Measurements from ENCODE around the gene SRCAP.
A peak's percentile ranks its signal among the peaks of the same experiment; 100 is the strongest.

The SRCAP gene

DNA sequence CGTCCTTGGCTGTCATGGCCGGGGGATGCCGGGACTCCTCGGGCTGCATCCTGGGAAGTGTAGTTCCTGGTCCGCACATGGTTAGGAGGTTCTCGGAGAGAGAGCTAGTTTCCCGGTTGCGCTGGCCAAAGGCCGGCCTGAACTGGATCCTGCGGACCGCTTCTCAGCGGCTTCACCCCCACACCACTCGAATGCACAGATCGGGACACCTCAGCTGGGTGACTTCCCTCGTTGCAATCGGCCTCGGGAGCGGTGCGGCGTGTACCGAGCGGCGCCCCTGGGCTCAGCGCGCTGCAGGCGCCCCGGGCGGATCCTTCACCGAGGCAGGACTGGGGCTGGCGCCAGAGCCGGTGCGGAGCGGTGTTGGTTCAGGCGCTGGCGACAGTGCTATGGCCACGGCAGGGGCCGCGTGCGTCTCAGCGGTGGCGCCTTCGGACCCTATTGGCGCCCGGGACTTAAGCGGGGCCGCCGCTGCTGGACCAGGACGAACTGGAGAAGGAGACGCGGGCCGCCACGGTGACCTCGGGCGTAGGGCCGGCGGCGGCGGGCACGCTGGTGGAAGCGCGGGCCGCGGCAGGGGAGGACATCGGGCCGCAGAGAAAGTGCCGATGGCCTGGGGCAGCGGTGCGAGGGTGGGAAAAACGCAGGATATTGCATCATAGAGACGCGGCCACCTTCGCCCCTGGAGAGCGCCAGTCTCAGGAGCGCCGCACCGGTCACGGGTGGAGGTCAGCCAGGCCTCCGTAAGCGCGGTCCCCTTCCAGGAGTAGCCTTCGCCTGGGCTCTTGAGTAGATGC lies 76.6 kb downstream of the SRCAP start:
- peak; percentile 40 for DNase-seq (ENCODE audit: low read depth)

DNA sequence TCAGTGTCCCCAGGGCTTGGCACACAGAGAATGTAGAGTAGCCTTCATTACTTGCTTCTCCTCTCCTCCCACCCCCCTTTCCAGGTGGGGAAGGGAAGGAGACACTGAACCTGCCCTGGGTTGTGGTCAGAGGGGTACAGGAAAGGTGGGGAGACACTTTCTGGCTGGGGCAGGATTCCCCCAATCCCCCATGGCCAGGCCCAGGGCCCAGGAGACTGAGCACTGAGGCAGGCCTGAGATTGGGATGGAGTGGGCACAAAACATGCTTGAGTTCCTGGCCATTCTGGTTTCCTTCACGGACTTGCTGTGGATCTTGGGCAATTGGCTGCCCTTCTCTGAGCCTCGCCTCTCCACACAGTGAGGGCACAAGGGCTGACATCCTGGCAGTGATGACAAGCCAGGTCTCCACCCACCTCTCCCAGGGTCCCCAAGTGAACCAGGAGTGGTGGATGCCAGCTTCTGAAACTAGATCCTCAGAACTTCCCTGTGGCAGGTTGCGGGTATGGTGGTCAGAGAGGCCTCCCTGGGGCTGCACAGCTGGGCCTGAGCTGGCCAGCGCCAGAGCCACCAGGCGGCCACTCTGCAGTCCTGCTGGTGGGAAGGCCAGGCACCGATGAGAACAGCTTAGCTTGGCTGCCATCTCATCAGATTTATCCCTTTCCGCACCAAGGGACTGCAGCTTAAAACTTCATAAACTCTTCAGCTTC lies 78.8 kb downstream of the SRCAP start:
- DNase-seq (ENCODE audit: low read depth), result no peak

DNA sequence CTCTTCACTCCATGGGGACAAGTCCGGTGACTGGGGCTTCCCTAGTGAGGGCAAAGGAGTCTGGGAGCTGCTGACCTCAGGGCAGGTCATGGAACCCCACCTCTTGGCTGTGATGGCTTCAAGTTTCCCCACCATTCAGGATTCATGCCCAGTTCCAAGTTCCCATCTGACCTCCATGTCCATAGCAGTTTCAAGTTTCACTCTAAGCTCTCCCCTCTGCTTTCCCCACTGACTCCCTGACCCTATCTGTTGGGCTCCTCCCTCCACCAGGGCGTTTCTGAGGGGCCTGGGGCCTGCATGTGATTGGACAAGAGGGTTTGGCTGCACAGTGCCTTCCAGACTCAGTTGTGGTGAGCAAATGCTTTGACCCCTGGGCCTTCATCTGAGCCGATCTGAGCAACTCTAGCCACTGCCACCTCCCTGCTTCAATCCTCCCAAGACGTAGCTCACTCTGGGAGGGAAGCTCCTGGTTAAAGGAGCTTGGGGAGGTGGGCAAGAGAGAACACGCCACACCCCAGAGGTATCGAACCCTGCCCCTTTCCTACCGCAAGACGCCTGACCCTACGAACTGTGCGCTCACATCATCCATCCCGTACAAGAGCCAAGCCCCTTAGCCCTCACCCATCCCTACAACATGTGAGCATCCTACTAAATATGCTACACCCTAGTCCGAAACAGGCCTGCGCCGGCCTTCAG lies 79.7 kb downstream of the SRCAP start:
- DNase-seq (ENCODE audit: low read depth), result no peak

DNA sequence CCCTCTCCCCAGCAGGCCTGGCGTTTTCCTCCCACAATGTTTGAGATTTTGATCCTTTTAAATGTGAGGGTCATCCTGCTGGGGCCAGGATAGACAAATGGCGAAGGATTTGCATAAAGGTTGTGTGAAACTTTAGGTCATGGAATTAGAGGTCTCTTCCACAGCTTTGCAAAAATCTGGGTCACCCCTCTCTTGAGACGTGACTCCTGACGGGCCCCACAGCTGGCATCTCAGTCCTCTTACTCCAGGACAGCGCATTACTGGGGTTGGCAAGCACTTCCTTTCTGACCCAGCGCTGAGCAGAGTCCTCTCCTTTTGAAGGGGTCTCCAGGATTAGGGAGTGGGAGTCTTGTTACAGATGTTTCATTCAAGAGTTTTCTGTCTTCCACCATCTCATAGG lies 80.6 kb downstream of the SRCAP start:
- no peak for DNase-seq (ENCODE audit: low read depth)

DNA sequence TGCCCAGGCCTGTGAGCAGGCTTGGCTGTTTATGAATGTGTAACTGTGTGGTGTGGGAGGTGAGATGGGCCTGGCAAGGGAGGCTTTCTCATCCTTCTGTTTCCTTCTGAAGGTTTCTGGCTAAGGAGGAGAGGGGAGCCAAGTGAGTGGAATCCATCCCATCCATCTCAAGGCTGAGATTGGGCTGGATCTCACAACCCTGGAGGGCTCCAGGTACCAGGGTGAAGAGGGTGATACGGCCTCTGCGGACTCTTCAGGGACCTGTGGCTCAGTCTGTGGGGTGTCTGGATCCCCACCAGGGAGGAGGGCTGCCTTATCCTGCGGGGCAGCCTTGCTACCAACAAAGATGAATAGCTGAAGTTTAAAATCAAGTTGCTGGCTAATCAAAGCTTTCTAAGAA lies 81.0 kb downstream of the SRCAP start:
- no peak for DNase-seq (ENCODE audit: low read depth)

DNA sequence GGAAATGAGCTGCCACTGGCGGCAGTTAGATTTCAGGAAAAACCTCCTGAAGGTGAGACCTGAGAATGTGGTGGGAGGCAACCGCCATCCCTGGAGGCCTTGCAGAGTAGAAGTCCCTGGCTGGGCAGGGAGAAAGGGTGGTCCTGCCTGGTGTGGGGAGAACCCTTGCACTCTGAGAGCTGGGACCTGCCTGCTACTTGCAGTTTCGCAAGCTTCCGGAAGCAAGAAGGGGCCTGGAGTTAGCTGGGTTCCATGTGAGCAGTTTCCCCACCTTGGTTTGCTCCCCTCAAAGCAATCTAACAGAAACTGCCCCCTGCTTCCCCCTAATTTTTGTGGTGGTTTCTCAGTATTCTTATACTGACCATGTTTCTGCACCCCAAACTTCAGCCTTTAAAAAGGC lies 81.6 kb downstream of the SRCAP start:
- DNase-seq (ENCODE audit: low read depth), result no peak

DNA sequence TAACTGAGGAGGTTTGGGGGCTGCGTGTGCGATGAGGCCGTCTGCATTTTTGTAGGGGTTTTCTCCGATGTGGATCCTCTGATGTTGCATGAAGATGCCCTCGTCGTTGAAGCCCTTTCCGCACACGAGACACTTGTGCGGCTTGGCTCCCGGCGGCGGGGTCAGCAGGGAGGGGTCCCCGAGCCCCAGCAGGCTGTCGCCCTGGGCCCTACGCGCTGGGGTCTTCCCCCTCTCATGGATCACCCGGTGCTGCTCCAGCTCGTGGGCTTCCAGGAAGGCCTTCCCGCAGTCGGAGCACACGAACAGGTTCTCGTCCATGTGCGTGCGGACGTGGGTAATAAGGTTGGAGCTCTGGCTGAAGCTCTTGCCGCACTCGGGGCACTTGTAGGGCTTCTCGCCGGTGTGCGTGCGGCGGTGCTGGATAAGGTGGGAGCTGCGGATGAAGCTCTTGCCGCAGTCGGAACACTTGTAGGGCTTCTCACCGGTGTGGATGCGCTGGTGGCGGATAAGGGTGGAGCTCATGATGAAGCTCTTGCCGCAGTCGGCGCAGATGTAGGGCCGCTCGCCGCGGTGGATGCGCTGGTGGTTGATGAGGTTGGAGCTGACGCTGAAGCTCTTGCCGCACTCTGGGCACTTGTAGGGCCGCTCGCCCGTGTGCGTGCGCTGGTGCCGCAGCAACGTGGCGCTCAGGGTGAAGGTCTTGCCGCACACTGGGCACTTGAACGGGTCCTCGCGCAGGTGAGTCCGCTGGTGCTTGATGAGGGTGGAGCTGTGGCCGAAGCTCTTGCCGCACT lies 83.7 kb downstream of the SRCAP start:
- DNase-seq (ENCODE audit: low read depth), result no peak

DNA sequence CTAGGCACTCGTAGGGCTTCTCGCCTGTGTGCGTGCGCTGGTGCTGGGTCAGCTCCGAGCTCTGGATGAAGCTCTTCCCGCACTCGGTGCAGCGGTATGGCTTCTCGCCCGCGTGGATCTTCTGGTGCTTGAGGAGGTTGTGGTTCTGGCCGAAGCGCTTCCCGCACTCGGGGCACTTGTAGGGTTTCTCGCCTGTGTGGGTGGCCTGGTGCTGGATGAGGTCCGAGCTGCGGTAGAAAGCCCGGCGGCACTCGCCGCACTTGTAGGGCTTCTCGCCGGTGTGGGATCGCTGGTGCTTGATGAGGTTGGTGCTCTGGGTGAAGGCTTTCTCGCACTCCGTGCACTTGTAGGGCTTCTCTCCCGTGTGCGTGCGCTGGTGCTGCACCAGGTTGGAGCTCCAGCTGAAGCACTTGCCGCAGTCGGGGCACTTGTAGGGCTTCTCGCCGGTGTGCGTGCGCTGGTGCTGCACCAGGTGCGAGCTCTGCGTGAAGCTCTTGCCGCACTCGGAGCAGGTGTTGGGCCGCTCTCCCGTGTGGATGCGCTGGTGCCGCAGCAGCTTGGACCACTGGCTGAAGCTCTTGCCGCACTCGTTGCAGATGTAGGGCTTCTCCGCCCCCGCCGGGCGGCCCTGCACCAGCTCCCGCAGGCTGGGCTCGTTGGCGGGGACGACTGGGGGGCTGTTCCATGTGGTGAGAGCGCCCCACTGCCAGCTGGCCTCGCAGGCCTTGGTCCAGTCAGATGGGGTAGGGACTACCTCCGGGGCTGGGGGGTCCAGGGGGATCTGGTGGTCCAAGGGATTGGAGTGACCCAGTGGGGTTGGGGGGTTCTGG lies 84.5 kb downstream of the SRCAP start:
- no peak for DNase-seq (ENCODE audit: low read depth)

DNA sequence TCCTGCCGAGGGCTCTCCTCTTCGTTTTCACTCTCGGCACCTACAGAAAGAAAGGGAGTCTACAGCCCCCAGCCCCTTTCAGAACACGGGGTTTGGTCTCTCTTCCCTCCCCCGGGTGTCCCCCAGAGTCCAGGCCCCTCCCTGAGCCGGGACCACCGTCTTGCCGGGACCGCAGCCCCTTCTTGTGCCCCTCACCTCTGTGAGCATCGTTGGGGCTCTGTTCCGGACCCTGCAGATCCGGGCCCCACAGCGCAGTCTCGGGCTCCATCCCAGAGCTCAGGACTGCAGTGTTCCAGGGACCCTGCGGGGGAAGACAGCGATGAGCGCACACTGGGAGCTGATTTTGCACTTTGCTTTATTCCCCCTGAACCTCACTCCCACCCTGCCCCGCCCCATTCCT lies 85.2 kb downstream of the SRCAP start:
- DNase-seq (ENCODE audit: low read depth), result no peak

DNA sequence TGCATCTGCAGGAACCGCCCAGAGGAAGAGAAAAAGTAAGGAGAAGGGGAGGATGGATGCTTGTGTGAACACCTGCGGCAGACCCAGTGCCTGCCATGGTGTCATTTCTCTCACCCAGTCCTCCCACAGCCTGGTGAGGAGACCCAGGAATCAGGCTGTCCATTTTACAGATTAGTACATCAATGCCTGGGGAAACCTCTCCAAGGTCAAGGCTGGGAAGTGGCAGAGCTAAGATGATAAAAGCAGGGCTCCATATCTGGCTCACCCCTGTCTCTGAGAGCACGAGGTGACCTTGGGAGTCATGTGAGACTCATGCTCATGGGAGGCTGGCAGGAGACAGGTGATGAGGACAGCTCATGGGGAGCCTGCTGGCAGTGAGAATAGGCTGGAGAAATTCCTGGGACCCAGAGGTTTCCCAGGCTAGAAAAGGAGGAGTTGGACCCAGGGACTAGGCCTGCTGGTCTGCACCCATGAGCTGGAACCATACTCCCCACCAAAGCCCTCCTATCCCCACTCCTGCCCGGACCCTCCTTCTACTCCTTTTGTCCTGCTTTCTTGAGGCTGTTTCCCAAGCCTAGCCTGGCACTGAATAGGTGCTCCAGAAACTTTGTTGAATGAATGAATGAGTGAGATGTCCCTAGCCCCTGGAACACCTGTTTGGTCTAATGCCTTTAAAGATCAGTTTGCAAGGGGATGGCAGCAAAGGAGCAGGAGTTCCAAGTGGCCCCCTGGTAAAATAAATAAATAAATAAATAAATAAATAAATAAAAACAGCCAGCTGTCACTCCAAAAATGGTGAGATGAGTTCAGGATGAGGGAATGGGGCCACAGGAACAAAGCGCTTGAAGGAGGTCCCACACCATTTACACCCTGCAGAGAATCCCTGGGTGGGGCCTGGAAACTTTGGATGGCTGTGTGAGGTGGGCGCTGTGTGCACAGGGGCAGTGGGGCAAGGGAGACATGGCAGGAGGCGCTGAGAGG lies 86.4 kb downstream of the SRCAP start:
- DNase-seq (ENCODE audit: low read depth), result no peak

DNA sequence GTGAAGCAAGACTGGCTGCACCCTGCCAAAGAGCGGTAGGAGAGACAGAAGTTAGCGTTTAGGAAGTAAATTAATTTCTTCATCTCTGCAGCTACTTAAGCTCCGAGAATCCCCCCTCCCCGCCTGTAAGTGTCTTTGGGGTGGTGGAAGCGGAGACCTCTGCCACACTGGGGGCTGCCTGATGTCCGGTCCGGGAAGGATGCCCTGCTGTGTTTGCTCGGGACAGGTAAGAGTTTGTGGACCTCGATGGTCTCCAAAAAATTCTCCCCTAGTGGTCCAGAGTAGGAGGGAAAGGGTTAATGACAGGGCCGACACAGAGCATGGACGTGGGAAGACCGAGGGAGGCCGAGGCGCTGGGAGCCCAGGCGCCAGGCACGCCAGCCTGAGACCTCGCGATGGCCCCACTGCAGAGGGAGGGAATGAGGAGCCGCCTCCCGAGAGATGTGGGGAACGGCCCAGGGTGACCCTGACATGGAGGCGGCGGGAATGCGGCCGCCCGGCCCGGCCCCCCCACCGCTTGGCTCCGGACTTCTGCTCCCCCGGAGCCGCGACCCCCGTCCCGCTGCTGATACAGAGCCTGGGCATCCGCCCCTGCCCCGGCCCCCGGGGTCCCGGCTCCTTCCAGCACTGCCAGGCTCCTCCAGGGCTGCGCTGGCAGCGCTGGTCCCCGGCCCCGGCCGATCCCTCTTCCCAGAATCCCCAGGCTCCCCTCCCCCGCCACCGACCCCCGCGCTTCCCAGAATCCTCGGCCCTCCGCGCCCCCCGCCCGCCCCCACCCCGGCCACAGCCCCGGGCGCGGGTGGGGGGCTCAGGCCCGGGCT lies 87.4 kb downstream of the SRCAP start:
- no peak for DNase-seq (ENCODE audit: low read depth)

DNA sequence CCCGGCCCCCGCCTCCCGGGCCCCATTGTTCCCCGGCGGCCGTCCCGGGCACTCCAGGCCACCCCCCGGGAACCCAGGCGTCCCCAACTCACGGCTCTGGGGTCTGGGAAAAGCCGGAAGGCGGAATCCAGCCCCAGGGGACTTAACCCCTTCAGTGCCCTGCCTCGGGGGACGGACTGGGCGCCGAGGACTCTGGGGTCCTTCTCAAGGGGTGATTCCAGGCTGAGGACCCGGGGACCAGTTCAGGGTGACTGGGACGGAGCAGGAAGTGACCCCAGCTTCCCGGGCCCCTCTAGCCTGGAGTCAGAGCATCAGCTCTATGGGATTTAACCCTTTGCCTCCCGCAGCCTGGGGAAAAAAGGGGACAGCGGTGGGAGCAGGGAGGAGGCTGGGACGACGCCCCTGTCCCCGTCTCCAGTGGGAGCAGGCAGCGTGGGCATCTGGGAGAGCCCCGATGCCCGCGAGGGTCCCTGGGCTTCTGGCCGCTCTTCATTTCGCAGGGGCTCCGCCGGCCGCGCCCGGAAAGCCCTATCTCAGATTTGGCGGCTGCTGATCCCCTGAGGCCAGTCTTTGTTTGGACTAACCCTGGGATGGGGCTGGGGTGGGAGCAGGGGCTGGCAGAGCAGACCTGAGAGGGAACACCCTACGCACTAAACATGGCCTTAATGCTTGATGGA lies 88.1 kb downstream of the SRCAP start, which contains the start of gene ZNF629:
Gene ZNF629 (minus strand): TSS at position 270 of the 677 bp plus-strand sequence. CDS start 2,723 bp downstream, outside the sequence.
- no peak for DNase-seq (ENCODE audit: low read depth)

DNA sequence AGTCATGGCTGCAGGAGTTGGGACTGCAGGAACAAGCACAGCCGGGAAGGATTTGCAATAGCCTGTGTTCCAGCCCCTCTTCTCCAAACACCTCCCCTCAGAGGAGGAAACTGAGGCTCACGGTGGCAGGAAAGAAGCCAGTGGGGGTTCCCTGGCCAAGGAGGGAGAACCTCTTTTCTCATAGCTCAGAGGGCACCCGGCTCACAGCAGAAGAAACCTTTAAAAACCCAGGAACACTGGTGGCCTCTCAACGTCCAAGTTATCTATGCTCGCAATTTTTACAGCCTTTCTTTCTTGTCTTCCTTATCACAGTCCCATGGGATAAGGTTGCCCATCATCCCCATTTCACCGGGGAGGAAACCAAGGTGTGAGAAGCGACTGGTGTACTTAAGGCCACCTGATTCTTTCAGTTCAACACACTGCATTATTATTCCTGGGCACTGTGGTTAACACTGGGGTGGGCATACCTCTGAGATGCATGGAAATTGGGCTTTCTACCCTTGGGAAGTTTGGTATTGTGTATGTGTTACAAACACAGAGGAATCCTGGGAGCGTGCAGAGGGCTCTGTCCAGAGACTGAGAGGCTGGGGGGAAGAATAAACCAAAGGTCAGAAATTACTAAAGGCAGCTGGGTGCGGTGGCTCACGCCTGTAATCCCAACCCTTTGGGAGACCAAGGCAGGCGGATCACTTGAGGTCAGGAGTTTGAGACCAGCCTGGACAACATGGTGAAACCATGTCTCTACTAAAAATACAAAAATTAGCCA lies 88.8 kb downstream of the SRCAP start:
- DNase-seq (ENCODE audit: low read depth), result no peak

Measured in non-pigmented ciliary epithelial cell (primary cell).